ENCODE results near the gene PDZD2.

- no peak for TF ChIP-seq EZH2 (IDR thresholded peaks at IDR 0.05; ENCODE audit: insufficient read depth, poor library complexity, severe bottlenecking)
- TF ChIP-seq EZH2phosphoT487 (IDR thresholded peaks at IDR 0.05; ENCODE audit: insufficient read depth, low read depth): no peak
Observed at GRCh38 chr5:32157078-32157477, 518.1 kb downstream of the PDZD2 start.
